GM18909 (cell line): ENCODE measurements around the gene ZNF587B.
"Not testable (repeated sequence)": the region's sequence is repeated elsewhere in the genome, so short reads cannot be mapped to it uniquely, and the experiment has no call there.

Source experiments
- ATAC-seq: cut with Tn5 transposase; IDR thresholded peaks from one replicate; pipeline ENCODE4 v1.9.1; 2021; ENCODE audit warnings: mild to moderate bottlenecking; ENCODE audit not compliant: unreplicated experiment, poor library complexity

Gene ZNF587B

GRCh38 chr19:57817976-57818375 lies 12.1 kb upstream of the ZNF587B start:
- no peak for ATAC-seq

- no peak for ATAC-seq
These were observed 11.7 kb upstream of the ZNF587B start for GRCh38 chr19:57818378-57818777.

DNA sequence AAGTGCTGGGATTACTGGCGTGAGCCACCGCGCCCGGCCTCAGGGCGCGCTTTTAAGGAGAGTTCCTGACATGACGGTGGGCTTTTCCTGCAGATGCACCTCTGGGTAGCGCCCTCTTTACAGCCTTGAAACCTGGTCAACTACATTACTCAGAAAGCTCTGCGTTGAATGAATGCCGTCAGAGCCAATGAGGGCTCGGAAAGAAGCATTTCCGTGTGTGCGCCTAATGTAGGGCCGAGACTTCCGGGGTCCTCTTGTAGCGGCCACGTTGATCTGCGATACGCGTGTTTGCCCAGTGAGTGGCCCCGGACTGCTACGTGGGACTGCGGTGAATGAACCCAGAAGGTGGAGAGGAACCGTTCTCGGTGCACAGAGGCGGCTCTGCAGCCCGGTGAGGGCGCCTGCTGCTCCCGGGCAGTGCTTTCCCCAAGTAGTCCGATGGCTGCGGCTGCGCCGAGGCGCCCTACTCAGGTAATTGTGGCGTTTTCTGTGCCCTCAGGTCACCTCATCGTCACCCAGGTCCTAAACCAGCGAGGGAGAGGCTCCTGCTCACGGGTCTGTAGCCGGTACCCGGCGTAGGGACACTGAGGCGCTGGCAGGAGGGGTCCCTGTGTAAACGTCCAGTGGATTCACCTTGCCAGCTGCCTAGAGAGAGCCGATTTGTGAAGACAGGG lies 10.5 kb upstream of the ZNF587B start:
- ATAC-seq = peak; percentile 87

DNA sequence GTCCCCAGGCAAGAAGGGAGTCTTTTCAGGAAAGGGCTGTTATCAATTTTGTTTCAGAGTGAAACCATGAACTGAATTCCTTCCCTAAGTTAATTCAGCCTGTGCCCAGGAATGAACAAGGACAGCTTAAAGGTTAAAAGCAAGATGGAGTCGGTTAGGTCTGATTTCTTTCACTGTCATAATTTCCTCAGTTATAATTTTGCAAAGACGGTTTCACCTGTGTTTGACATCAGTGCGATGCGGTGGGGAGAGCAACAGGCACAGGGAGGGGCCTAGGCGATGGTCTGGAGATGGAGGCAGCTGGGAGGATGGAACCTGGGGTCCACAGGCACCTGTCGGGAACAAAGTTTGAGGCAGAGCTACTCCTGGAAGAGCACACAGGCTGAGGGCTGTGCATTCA lies 9.5 kb upstream of the ZNF587B start:
- ATAC-seq = no peak

DNA sequence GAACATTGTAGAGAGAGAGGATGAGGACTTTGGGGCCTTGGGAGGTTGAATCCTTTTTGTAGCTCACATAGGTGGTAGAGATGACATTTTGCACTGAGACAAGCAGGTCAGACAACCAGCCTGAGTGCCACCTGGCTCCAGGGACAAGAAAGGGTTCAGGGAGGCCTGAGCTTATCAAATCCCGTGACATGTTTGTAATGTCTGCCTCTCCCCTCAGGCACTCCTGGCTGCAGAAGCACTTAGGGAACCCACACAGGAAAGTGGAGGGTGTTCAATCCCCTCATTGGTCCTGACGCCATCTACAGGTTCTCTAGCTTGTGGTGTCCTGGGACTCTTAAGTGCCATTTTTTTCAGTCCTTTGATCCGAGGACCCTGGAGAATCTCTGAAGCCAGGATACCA lies 9.0 kb upstream of the ZNF587B start:
- ATAC-seq = not testable (repeated sequence)

DNA sequence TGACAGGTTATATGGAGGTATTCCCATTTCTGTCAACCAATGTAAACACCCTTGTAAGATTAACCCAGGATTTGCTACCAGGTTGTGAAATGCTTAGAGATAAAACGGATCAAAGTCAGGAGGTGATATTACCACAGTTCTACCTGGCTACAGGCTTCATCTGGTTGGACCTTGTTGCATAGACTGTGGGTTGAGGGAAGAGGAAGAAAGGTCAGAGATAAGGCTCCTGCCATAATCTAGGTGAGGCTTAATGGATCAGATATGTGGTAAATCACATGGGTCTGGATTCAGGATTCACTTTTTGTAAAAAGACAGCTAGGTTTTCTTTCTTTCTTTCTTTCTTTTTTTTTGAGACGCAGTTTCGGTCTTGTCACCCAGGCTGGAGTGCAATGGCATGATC lies 8.6 kb upstream of the ZNF587B start:
- not testable (repeated sequence) for ATAC-seq

DNA sequence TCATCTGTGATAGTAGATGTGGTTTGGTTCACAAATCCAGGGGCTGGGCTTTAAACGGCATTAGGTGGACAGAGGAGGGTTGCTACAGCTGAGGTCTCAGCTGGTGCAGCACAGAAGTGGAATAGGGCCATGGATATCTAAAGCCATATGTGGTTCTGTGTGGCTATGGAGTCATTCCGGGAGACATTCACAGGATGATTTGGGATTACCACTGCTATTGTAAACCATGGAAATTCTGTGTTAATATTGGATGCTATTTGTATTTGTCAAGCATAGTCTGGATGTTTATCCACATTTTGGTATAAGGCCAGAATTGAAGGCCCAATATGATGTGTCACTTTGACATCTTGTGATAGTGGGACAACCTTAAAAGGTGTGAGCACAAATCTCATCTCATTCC lies 6.9 kb upstream of the ZNF587B start:
- ATAC-seq = not testable (repeated sequence)

- not testable (repeated sequence) for ATAC-seq
These were observed 6.5 kb upstream of the ZNF587B start for GRCh38 chr19:57823608-57824007.

DNA sequence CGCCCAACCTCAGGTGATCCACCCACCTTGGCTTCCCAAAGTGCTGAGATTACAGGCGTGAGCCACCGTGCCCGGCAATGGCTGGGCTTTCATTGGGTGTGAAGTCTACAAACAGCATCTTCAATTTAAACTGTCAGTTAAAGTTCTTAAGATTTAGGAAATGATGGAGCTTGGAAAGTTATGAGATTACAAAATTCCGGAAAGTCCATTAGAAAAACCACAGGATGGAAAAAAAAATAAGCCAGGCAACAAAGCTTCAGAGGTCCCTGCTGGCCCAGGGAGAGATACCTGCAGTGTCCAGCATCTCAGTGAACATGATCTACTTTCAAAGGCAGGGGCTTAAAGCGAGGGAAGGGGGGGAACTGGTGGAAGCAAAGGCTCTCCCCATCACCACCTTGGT lies 4.6 kb upstream of the ZNF587B start:
- no peak for ATAC-seq

- ATAC-seq = no peak
These were observed 783 bp upstream of the ZNF587B start for GRCh38 chr19:57829316-57829715.

DNA sequence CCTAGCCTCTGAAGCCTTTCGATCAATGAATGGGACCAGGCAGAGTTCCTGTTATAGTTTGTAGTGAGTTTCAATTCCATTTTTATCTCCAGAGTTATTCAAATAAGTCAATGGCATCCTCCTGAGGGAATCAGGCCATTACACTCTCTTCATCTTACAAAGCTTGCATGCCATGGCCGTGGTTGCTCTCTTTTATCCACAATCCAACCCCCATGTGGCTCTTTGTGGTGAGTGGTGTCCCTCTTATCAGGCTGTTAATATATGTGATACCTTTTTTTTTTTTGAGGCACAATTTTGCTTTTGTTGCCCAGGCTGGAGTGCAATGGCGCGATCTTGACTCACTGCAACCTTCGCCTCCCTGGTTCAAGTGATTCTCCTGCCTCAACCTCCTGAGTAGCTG lies 6.9 kb downstream of the ZNF587B start:
- not testable (repeated sequence) for ATAC-seq

GRCh38 chr19:57838622-57839191 lies 8.6 kb downstream of the ZNF587B start:
- ATAC-seq = not testable (repeated sequence)

DNA sequence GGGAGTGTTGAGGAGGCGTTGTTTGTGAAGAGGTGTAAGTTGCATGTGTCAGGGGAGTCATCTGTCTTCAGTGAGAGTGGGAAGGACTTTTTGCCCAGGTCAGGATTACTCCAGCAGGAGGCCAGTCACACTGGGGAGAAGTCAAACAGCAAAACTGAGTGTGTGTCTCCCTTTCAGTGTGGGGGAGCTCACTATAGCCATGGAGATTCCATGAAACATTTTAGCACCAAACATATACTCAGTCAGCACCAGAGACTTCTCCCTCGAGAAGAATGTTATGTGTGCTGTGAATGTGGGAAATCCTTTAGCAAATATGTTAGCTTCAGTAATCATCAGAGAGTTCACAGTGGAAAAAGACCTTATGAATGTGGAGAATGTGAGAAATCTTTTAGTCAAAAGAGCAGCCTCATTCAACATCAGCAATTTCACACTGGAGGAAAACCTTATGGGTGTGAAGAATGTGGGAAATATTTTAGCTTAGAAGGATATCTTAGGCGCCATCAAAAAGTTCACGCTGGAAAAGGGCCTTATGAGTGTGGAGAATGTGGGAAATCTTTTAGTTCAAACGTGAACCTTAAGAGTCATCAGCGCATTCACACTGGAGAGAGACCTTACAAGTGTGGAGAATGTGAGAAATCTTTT lies 11.1 kb downstream of the ZNF587B start:
- no peak for ATAC-seq

GRCh38 chr19:57847164-57847563 lies 17.1 kb downstream of the ZNF587B start:
- ATAC-seq = not testable (repeated sequence)

- peak; percentile 14 for ATAC-seq
These were observed 19.1 kb downstream of the ZNF587B start for GRCh38 chr19:57849162-57849665.

- peak; percentile 93 for ATAC-seq
These were observed 19.8 kb downstream of the ZNF587B start, which contains the start of gene ZNF587 for GRCh38 chr19:57849666-57850473. TSS of gene ZNF587 (plus strand) at chr19:57849859. CDS start at chr19:57850039, 180 bp downstream.

- no peak for ATAC-seq
These were observed 20.5 kb downstream of the ZNF587B start for GRCh38 chr19:57850553-57851017.

DNA sequence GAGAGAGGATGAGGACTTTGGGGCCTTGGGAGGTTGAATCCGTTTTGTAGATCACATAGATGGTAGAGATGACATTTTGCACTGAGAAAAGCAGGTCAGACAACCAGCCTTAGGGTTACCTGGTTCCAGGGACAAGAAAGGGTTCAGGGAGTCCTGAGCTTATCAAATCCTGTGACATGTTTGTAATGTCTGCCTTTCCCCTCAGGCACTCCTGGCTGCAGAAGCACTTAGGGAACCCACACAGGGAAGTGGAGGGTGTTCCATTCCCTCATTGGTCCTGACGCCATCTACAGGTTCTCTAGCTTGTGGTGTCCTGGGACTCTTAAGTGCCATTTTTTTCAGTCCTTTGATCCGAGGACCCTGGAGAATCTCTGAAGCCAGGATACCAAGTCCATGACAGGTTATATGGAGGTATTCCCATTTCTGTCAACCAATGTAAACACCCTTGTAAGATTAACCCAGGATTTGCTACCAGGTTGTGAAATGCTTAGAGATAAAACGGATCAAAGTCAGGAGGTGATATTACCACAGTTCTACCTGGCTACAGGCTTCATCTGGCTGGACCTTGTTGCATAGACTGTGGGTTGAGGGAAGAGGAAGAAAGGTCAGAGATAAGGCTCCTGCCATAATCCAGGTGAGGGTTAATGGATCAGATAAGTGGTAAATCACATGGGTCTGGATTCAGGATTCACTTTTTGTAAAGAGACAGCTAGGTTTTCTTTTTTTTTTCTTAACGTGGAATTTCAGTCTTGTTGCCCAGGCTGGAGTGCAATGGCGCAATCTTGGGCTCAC lies 21.9 kb downstream of the ZNF587B start:
- ATAC-seq = not testable (repeated sequence)

- not testable (repeated sequence) for ATAC-seq
These were observed 24.0 kb downstream of the ZNF587B start for GRCh38 chr19:57854117-57854516.

- not testable (repeated sequence) for ATAC-seq
These were observed 32.3 kb downstream of the ZNF587B start for GRCh38 chr19:57862351-57862750.
